HepG2 (cell line): ENCODE results near the gene CD1D. TPM values are rescaled to one million over a fixed set of nuclear protein-coding genes. Genes with fewer than 3 reads are reported as not detected.
"Not testable (repeated sequence)": the region's sequence is repeated elsewhere in the genome, so short reads cannot be mapped to it uniquely, and the experiment has no call there.

Experiments
- ATAC-seq: fragments of 200-7000 bp; cut with Tn5 transposase; 3 replicates; pipeline ENCODE4 v1.9.1; 2020; ENCODE audit warnings: mild to moderate bottlenecking, moderate library complexity
- BruUV-seq: library from RNA; stranded (reverse); fragments of 400-500 nt; replicated peaks from 2 replicates; lab custom pipeline; 2021; lab: Mats Ljungman, UMichigan
- CTCF ChIA-PET: fragments of 300-600 bp; formaldehyde crosslinking; extraction: SDS; loops from one replicate; lab custom pipeline; 2021; ENCODE audit warnings: low total read pairs, inconsistent platforms, low intra/inter-chr PET ratio; lab: Yijun Ruan, JAX
- POLR2A ChIA-PET: fragments of 350-600 bp; sonication (Branson Sonifier 250); formaldehyde crosslinking; loops from one replicate; lab custom pipeline; 2020; ENCODE audit warnings: antibody characterized with exemption, inconsistent platforms; lab: Yijun Ruan, JAX
- DNase-seq: peaks from one replicate; pipeline ENCODE4 v3.0.0-alpha.2; 2015; ENCODE audit warnings: low spot score
- FAIRE-seq: peaks from 3 replicates; lab custom pipeline; 2011; peaks lifted over from hg19 to GRCh38; lab: Jason Lieb, UNC
- H2AFZ ChIP-seq: one replicate; pipeline ENCODE4 v1.6.1; 2011; ENCODE audit warnings: low read length, inconsistent platforms
- H3K27ac ChIP-seq: fragments of 300-600 bp; 3 replicates; pipeline ENCODE4 v1.8.0; 2011; ENCODE audit warnings: mixed run types, mild to moderate bottlenecking, mixed read lengths, low read length, inconsistent platforms; ENCODE audit not compliant: insufficient read depth; ENCODE audit errors: extremely low read length
- H3K27me3 ChIP-seq, 2 experiments: fragments of 200-600 bp in 1 of 2; 2 replicates in 1 of 2; 3 replicates in 1 of 2; pipeline versions ENCODE4 v1.6.0 to v1.8.0; 2011; ENCODE audit warnings: low read length in 2 of 2, mild to moderate bottlenecking in 2 of 2, moderate library complexity in 2 of 2, inconsistent platforms in 1 of 2; ENCODE audit not compliant: insufficient read depth in 2 of 2, control insufficient read depth in 1 of 2
- H3K36me3 ChIP-seq, 2 experiments: fragments of 200-600 bp in 1 of 2; replicated peaks in 1 of 2; 2 replicates in 1 of 2; 3 replicates in 1 of 2; pipeline versions ENCODE4 v1.5.1 to v1.8.0; 2011; ENCODE audit warnings: low read length in 2 of 2, inconsistent platforms in 1 of 2; ENCODE audit not compliant: insufficient read depth in 2 of 2, control insufficient read depth in 1 of 2
- H3K4me1 ChIP-seq: 2 replicates; pipeline ENCODE4 v1.5.1; 2012; ENCODE audit warnings: low read length, inconsistent platforms; ENCODE audit not compliant: insufficient read depth
- H3K4me2 ChIP-seq: 2 replicates; pipeline ENCODE4 v1.6.0; 2011; ENCODE audit warnings: low read depth, low read length, inconsistent platforms
- H3K4me3 ChIP-seq, 3 experiments: fragments of 200-600 bp in 1 of 3; sonication (generic), shearing (Covaris generic) in 1 of 3; replicated peaks in 1 of 3; 2 replicates each; pipeline ENCODE4 v1.5.1; 2011 to 2016; ENCODE audit warnings: low read length in 3 of 3, inconsistent platforms in 2 of 3, low read depth in 2 of 3, mild to moderate bottlenecking in 2 of 3, control low read depth in 1 of 3, mixed read lengths in 1 of 3; ENCODE audit not compliant: insufficient read depth in 1 of 3
- H3K79me2 ChIP-seq: one replicate; pipeline ENCODE4 v1.6.1; 2011; ENCODE audit warnings: low read length, inconsistent platforms; ENCODE audit not compliant: insufficient read depth
- H3K9ac ChIP-seq: 2 replicates; pipeline ENCODE4 v1.6.0; 2011; ENCODE audit warnings: mild to moderate bottlenecking, low read depth, low read length, inconsistent platforms; ENCODE audit not compliant: insufficient read depth
- H3K9me3 ChIP-seq: 2 replicates; pipeline ENCODE4 v1.5.1; 2012; ENCODE audit warnings: mild to moderate bottlenecking, low read length
- H4K20me1 ChIP-seq: 2 replicates; pipeline ENCODE4 v1.6.0; 2011; ENCODE audit warnings: inconsistent platforms, mild to moderate bottlenecking, low read length, moderate library complexity; ENCODE audit not compliant: insufficient read depth
- NFE2 ChIP-seq: sonication (generic); formaldehyde crosslinking; IDR thresholded peaks from 2 replicates; pipeline ENCODE4 v1.4.0; 2020; ENCODE audit warnings: missing genetic modification reagents
- ZNF367 ChIP-seq: sonication (generic); formaldehyde crosslinking; IDR thresholded peaks from 2 replicates; pipeline ENCODE4 v1.4.0; 2020; ENCODE audit warnings: missing genetic modification reagents, borderline replicate concordance
- WGBS: methylation state at CpG from one replicate; pipeline ENCODE4 v1.1.6; 2017; ENCODE audit warnings: low lambda C conversion rate; 5-methylcytosine and 5-hydroxymethylcytosine counted together
- in situ Hi-C: cut with HindIII; loops from 2 replicates; pipeline ENCODE4 v1.10.0; 2017; ENCODE audit warnings: low pct_unique_long_range_greater_than_20kb; ENCODE audit not compliant: extremely low pct_ligation_motif_present
- intact Hi-C: fragments of 100-400 bp; cut with micrococcal nuclease; formaldehyde crosslinking; loops from one replicate; pipeline ENCODE4 v1.10.0; 2022; ENCODE audit not compliant: unreplicated experiment
- polyA plus RNA-seq, 8 experiments: library from polyadenylated mRNA; depleted of rRNA in 3 of 8; stranded (reverse) in 7 of 8; unstranded in 1 of 8; fragments of >200 nt; fragmentation: Illumina TruSeq in 4 of 8; extraction: Trizol in 4 of 8; gene quantifications; 2 replicates each; pipeline versions ENCODE4 v1.2.1 to v1.2.3, GENCODE V29; 2011 to 2016; ENCODE audit warnings: low read depth in 4 of 8, missing spikeins in 1 of 8, mixed read lengths in 1 of 8; ENCODE audit not compliant: insufficient read depth in 1 of 8
- total RNA-seq, 5 experiments: library from RNA; depleted of rRNA; stranded (reverse); fragments of >200 nt; fragmentation: Illumina TruSeq; extraction: Trizol; gene quantifications; 2 replicates each; pipeline ENCODE4 v1.2.3, GENCODE V29; 2016; ENCODE audit warnings: low read depth in 1 of 5
- TF ChIP-seq, protein P1 (sequence below): sonication (generic); formaldehyde crosslinking; IDR thresholded peaks from 2 replicates; pipeline ENCODE4 v1.4.0; 2020; ENCODE audit warnings: mild to moderate bottlenecking, missing genetic modification reagents
- TF ChIP-seq, protein P2 (sequence below): sonication (generic); formaldehyde crosslinking; IDR thresholded peaks from 2 replicates; pipeline ENCODE4 v1.5.0; 2020; ENCODE audit warnings: missing genetic modification reagents, mild to moderate bottlenecking, borderline replicate concordance

The CD1D gene
- total and polyA plus RNA-seq, 2 of the 13 experiments (the other 11 are each of a cell fraction or from before 2014, with no cell fraction given), result not detected

DNA sequence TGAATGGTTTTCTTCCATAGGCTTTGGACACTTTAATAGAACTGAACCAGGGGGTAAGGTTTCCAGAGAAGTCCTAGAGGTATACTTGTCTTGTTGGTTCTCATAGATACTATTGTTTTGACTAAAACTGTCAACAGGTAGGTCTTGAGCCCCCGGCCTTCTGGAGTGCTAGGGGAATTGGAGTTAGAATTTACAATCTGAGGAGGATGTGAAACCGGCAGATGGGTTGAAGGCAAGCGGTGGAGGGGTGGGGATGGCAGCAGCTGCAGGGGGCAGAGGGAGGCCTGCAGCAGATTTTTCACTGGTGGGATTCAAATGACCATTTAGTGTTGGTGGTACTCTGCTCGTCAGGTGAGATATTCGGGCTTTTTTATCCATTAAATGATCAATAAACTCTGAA is 4.3 kb upstream of the CD1D start:
- ATAC-seq (no peak), FAIRE-seq (no peak), DNase-seq (no peak)
- intact Hi-C loops, result no loop called here
- ChIA-PET POLR2A (no interaction called here), CTCF (no interaction called here)
- Histone ChIP-seq H3K4me3 (no peak overlapping the region), H3K9me3 (no peaks in the 10 kb centered on the region), H2AFZ (no peak overlapping the region), H3K4me1 (no peaks in the 10 kb centered on the region), H3K4me2 (no peak overlapping the region), H3K27ac (no peak overlapping the region), H3K36me3 (no peaks in the 10 kb centered on the region), H3K79me2 (no peaks in the 10 kb centered on the region), H3K27me3 (peaks cover 1 to 22% of the 10 kb centered on the region in 2 experiments; a peak in 3 of 5 replicates), H4K20me1 (no peaks in the 10 kb centered on the region), H3K9ac (no peak overlapping the region)
- no TSS peak for BruUV-seq
- 23% methylated on average over 5 of the region's 5 CpGs for WGBS
- TF ChIP-seq, protein P1, sequence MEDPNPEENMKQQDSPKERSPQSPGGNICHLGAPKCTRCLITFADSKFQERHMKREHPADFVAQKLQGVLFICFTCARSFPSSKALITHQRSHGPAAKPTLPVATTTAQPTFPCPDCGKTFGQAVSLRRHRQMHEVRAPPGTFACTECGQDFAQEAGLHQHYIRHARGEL (CRISPR knock-in tag), result no peak
- no peak for TF ChIP-seq NFE2 (CRISPR knock-in tag)
- TF ChIP-seq ZNF367 (CRISPR knock-in tag), result no peak
- TF ChIP-seq, protein P2, sequence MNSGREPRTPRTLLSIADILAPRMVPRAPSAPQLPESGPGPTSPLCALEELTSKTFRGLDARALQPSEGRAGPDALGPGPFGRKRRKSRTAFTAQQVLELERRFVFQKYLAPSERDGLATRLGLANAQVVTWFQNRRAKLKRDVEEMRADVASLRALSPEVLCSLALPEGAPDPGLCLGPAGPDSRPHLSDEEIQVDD (CRISPR knock-in tag), result no peak
- in situ Hi-C loops, result loop anchor here (25.0 kb wide), 1 partner anchor 836 kb away; the partner anchor contains the start of gene IFI16

DNA sequence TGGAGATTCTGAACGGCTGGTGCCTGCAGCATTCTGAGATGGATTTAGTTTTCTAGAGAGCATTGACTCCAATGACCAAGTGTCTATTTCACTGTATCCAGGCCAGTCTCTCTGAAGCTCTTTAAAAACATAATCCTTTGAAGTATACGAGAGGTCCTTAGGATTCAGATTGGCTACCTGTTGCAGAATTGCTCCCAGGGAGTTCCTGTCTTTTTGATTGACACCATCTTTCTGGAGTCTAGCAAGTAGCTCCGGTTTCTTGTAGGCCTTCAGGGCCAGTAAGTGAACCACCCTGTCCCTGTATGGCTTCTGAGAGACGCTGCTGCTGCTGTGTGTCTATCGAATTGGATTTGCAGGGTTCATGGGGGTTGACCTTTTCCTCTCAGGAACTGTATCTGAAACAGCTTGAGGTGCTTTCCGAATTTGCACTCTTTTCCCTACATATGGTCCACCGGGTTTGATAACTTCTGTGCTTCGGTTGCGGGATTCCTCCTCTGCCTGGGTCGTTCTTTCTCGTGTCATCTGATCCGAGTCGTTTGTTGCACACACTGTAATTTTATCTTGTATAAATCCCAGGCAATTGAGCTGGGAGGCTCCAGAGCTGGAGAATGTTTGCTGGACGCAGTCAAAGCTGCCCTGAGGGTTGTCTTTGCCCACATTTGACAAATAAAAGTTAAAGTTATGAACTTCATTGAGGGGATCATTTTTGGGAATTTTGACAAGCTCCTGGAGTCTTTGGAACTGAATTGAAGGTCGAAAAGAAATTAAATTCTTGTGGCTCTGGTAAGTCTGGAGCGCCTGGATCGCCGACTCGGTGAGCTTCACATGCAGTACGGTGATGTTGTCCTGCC is 3.6 kb upstream of the CD1D start:
- H3K79me2 ChIP-seq, intact Hi-C loops, H2AFZ ChIP-seq, FAIRE-seq, ATAC-seq, H3K36me3 ChIP-seq, H3K9me3 ChIP-seq, H3K9ac ChIP-seq, H3K27ac ChIP-seq, H3K4me2 ChIP-seq, DNase-seq, CTCF ChIA-PET, H3K4me3 ChIP-seq, POLR2A ChIA-PET, H4K20me1 ChIP-seq, H3K4me1 ChIP-seq, BruUV-seq: not testable (repeated sequence)
- H3K27me3 ChIP-seq, result peaks cover 3 to 28% of the 10 kb centered on the region in 2 experiments
- in situ Hi-C loops, result loop anchor here (25.0 kb wide), 1 partner anchor 835 kb away; the partner anchor contains the start of gene IFI16
- WGBS, result 37% methylated on average over 19 of the region's 20 CpGs
